Naive thymus-derived CD8-positive, alpha-beta T cell (primary cell): ENCODE results near the gene PRKAG3. TPM values are rescaled to one million over a fixed set of nuclear protein-coding genes. Genes with fewer than 3 reads are reported as not detected.
"Not testable (repeated sequence)": the region's sequence is repeated elsewhere in the genome, so short reads cannot be mapped to it uniquely, and the experiment has no call there.

Experiments
- ATAC-seq, 2 donors: fragments of 150-1000 bp; cut with Tn5 transposase in 1 of 2; sonication (Bioruptor Pico), chemical (Tn5 transposase) in 1 of 2; 1 replicate in 1 of 2; 2 replicates in 1 of 2; pipeline ENCODE4 v1.10.0; 2021; ENCODE audit warnings: mild to moderate bottlenecking in 2 of 2, moderate library complexity in 2 of 2
- POLR2A ChIA-PET: fragments of 350-600 bp; sonication (Branson Sonifier 250); formaldehyde crosslinking; loops from one replicate; lab custom pipeline; 2021; ENCODE audit warnings: antibody characterized with exemption; lab: Charles Lee
- DNase-seq, 10 donors: peaks; one replicate each; pipeline versions ENCODE4 v3.0.0 to v3.0.0-alpha.2; 2020 to 2022
- H3K27ac Mint-ChIP-seq, 10 donors: one replicate each; pipeline ENCODE4 v1.8.0; 2020 to 2022; ENCODE audit warnings: mild to moderate bottlenecking in 10 of 10, mixed read lengths in 10 of 10, moderate library complexity in 4 of 10, inconsistent platforms in 1 of 10
- H3K27me3 Mint-ChIP-seq, 5 donors: one replicate each; pipeline ENCODE4 v1.8.0; 2021 to 2022; ENCODE audit warnings: mixed read lengths in 5 of 5
- H3K36me3 Mint-ChIP-seq, 3 donors: one replicate each; pipeline ENCODE4 v1.8.0; 2020 to 2022; ENCODE audit warnings: mixed read lengths in 3 of 3, mild to moderate bottlenecking in 2 of 3, inconsistent platforms in 1 of 3
- H3K4me1 Mint-ChIP-seq, 4 donors: one replicate each; pipeline ENCODE4 v1.8.0; 2021 to 2022; ENCODE audit warnings: mixed read lengths in 4 of 4
- H3K4me3 Mint-ChIP-seq, 10 donors: one replicate each; pipeline ENCODE4 v1.8.0; 2020 to 2022; ENCODE audit warnings: mild to moderate bottlenecking in 10 of 10, mixed read lengths in 10 of 10, moderate library complexity in 6 of 10, inconsistent platforms in 1 of 10
- H3K9me3 Mint-ChIP-seq, 9 donors: one replicate each; pipeline ENCODE4 v1.8.0; 2020 to 2022; ENCODE audit warnings: mixed read lengths in 9 of 9, mild to moderate bottlenecking in 3 of 9, inconsistent platforms in 1 of 9, moderate library complexity in 1 of 9
- microRNA-seq: library from miRNA; unstranded; fragments of <30 nt; microRNA quantifications from one replicate; pipeline ENCODE4 v1.2.0, GENCODE V29; 2022; ENCODE audit warnings: borderline microRNAs expressed
- polyA plus RNA-seq, 3 donors: library from polyadenylated mRNA; unstranded; fragments of 300-500 nt; fragmentation: Illumina TruSeq; gene quantifications; one replicate each; pipeline ENCODE4 v1.2.3, GENCODE V29; 2021
- total RNA-seq, 8 experiments: library from RNA in 2 of 8; stranded (reverse) in 2 of 8; gene quantifications; one replicate each; pipeline ENCODE4 v1.2.3 and lab custom pipeline; 2021 to 2026

The PRKAG3 gene
- total and polyA plus RNA-seq, 5 experiments from 2014 or later, result not detected

GRCh38 chr2:218782528-218782844, 49.1 kb downstream of the PRKAG3 start:
- peaks cover 0 to 11% (median 7%) of the 10 kb centered on the region in 4 donors for H3K4me1 Mint-ChIP-seq
- peak overlapping the region in 2 of 10 donors; percentile 28 to 40 for H3K4me3 Mint-ChIP-seq
- POLR2A ChIA-PET, result no interaction called here
- no peak for ATAC-seq
- no peak for DNase-seq
- peaks cover 0 to 12% (median 5%) of the 10 kb centered on the region in 9 donors for H3K9me3 Mint-ChIP-seq
- peaks cover 12 to 16% (median 15%) of the 10 kb centered on the region in 3 donors for H3K36me3 Mint-ChIP-seq
- H3K27me3 Mint-ChIP-seq, result peaks cover 29 to 65% (median 52%) of the 10 kb centered on the region in 5 donors
- peak overlapping the region in 1 of 10 donors; percentile 87 for H3K27ac Mint-ChIP-seq

- no peak for DNase-seq
- POLR2A ChIA-PET, result no interaction called here
- Mint-ChIP-seq H3K36me3 (peaks cover 17 to 18% (median 18%) of the 10 kb centered on the region in 3 donors), H3K4me3 (peak within 1 kb of the TSS in 8 of 10 donors; percentile 4 to 59 (median 25)), H3K27ac (peak within 1 kb of the TSS in 2 of 10 donors; percentile 57 to 87), H3K27me3 (peaks cover 31 to 60% (median 49%) of the 10 kb centered on the region in 5 donors), H3K9me3 (peaks cover 3 to 18% (median 11%) of the 10 kb centered on the region in 9 donors), H3K4me1 (peaks cover 0 to 11% (median 7%) of the 10 kb centered on the region in 4 donors)
- no peak for ATAC-seq
Measured at GRCh38 chr2:218781691-218782527, 49.7 kb downstream of the PRKAG3 start, which contains the start of gene CYP27A1. Gene CYP27A1, plus strand, starts transcription at chr2:218782147. Its CDS starts 36 bp downstream, at chr2:218782183.

GRCh38 chr2:218780851-218781690, 50.5 kb downstream of the PRKAG3 start:
- peak overlapping the region in 8 of 10 donors; percentile 4 to 59 (median 25) for H3K4me3 Mint-ChIP-seq
- peak overlapping the region in 1 of 10 donors; percentile 11 for H3K27ac Mint-ChIP-seq
- POLR2A ChIA-PET, result no interaction called here
- DNase-seq, result no peak
- no peak for ATAC-seq
- H3K27me3 Mint-ChIP-seq, result peaks cover 31 to 62% (median 48%) of the 10 kb centered on the region in 5 donors
- H3K4me1 Mint-ChIP-seq, result peaks cover 0 to 11% (median 7%) of the 10 kb centered on the region in 4 donors
- H3K9me3 Mint-ChIP-seq, result peaks cover 5 to 26% (median 16%) of the 10 kb centered on the region in 9 donors
- peaks cover 18 to 24% (median 22%) of the 10 kb centered on the region in 3 donors for H3K36me3 Mint-ChIP-seq

- Mint-ChIP-seq H3K9me3 (peaks cover 6 to 31% (median 20%) of the 10 kb centered on the region in 9 donors), H3K36me3 (peaks cover 18 to 30% (median 24%) of the 10 kb centered on the region in 3 donors), H3K27me3 (peaks cover 31 to 66% (median 44%) of the 10 kb centered on the region in 5 donors), H3K4me3 (no peak overlapping the region), H3K27ac (no peak overlapping the region), H3K4me1 (peaks cover 0 to 11% (median 7%) of the 10 kb centered on the region in 4 donors)
- ATAC-seq, result no peak
- DNase-seq, result no peak
- POLR2A ChIA-PET, result no interaction called here
Measured at GRCh38 chr2:218780046-218780445, 51.6 kb downstream of the PRKAG3 start.

- ATAC-seq (no peak), DNase-seq (no peak)
- H3K4me3 Mint-ChIP-seq, result no peak overlapping the region
- peaks cover 0 to 9% (median 6%) of the 10 kb centered on the region in 4 donors for H3K4me1 Mint-ChIP-seq
- POLR2A ChIA-PET, result no interaction called here
- no peak overlapping the region for H3K27ac Mint-ChIP-seq
- H3K27me3 Mint-ChIP-seq, result peaks cover 22 to 48% (median 32%) of the 10 kb centered on the region in 5 donors
- peaks cover 21 to 39% (median 36%) of the 10 kb centered on the region in 3 donors for H3K36me3 Mint-ChIP-seq
- H3K9me3 Mint-ChIP-seq, result peaks cover 6 to 31% (median 20%) of the 10 kb centered on the region in 9 donors
Measured at GRCh38 chr2:218777276-218777990, 54.2 kb downstream of the PRKAG3 start.

GRCh38 chr2:218776488-218776887, 55.1 kb downstream of the PRKAG3 start:
- POLR2A ChIA-PET, result no interaction called here

GRCh38 chr2:218773881-218774280, 57.7 kb downstream of the PRKAG3 start:
- DNase-seq, result no peak
- no peak for ATAC-seq
- Mint-ChIP-seq H3K27ac (no peak overlapping the region), H3K4me1 (no peaks in the 10 kb centered on the region), H3K27me3 (peaks cover 3 to 16% (median 10%) of the 10 kb centered on the region in 5 donors), H3K4me3 (no peak overlapping the region), H3K9me3 (peaks cover 6 to 34% (median 17%) of the 10 kb centered on the region in 9 donors), H3K36me3 (peaks cover 43 to 55% (median 44%) of the 10 kb centered on the region in 3 donors)
- POLR2A ChIA-PET, result no interaction called here

More at GRCh38 chr2:218776488-218776887, 55.1 kb downstream of the PRKAG3 start:
- no peak for ATAC-seq
- Mint-ChIP-seq H3K27me3 (peaks cover 19 to 41% (median 28%) of the 10 kb centered on the region in 5 donors), H3K4me1 (peaks cover 0 to 7% (median 3%) of the 10 kb centered on the region in 4 donors), H3K27ac (no peak overlapping the region), H3K9me3 (peaks cover 6 to 34% (median 20%) of the 10 kb centered on the region in 9 donors), H3K36me3 (peaks cover 26 to 47% (median 40%) of the 10 kb centered on the region in 3 donors), H3K4me3 (no peak overlapping the region)
- DNase-seq, result no peak

- not testable (repeated sequence) for DNase-seq, H3K4me3 Mint-ChIP-seq, H3K4me1 Mint-ChIP-seq, ATAC-seq
- peaks cover 6 to 25% (median 15%) of the 10 kb centered on the region in 9 donors for H3K9me3 Mint-ChIP-seq
- POLR2A ChIA-PET, result interaction anchor here (0.6 kb wide), 1 partner anchor 535 kb away, joined by 6 read pairs; no protein-coding TSS in a partner anchor
- peaks cover 2 to 14% (median 7%) of the 10 kb centered on the region in 5 donors for H3K27me3 Mint-ChIP-seq
- peak overlapping the region in 1 of 10 donors; percentile 44 for H3K27ac Mint-ChIP-seq
- H3K36me3 Mint-ChIP-seq, result peaks cover 39 to 57% (median 41%) of the 10 kb centered on the region in 3 donors
Measured at GRCh38 chr2:218772759-218773158, 58.8 kb downstream of the PRKAG3 start.

Small RNA genes within 50 kb of the gene (microRNA-seq; reads per million reads assigned to microRNA genes)
- not detected for gene MIR9500

Other genes starting within 250 kb of the PRKAG3 start
- 1 to 10 TPM in 1 of 2 experiments, under 1 TPM in 1; 0.58 to 1.3 TPM for gene PLCD4, start 223.9 kb downstream of the PRKAG3 start, total RNA-seq
- under 1 TPM; 0.13 to 0.25 (median 0.15) TPM for gene PLCD4, start 223.9 kb downstream of the PRKAG3 start, polyA plus RNA-seq
- 10 to 100 TPM; 45.0 to 48.6 TPM for gene ZNF142, start 172.2 kb downstream of the PRKAG3 start, total RNA-seq
- gene ZNF142, start 172.2 kb downstream of the PRKAG3 start, polyA plus RNA-seq, result 10 to 100 TPM in 1 of 3 donors, 1 to 10 TPM in 2; 2.3 to 14.7 (median 5.1) TPM
- 10 to 100 TPM; 50.7 to 57.2 TPM for gene BCS1L, start 172.1 kb downstream of the PRKAG3 start, total RNA-seq
- 10 to 100 TPM; 15.4 to 21.0 (median 15.8) TPM for gene BCS1L, start 172.1 kb downstream of the PRKAG3 start, polyA plus RNA-seq
- 10 to 100 TPM; 35.8 to 39.6 TPM for gene RNF25, start 159.8 kb downstream of the PRKAG3 start, total RNA-seq
- gene RNF25, start 159.8 kb downstream of the PRKAG3 start, polyA plus RNA-seq, result 10 to 100 TPM; 17.3 to 25.2 (median 20.5) TPM
- gene STK36, start 159.7 kb downstream of the PRKAG3 start, total RNA-seq, result 10 to 100 TPM; 22.4 to 22.5 TPM
- gene STK36, start 159.7 kb downstream of the PRKAG3 start, polyA plus RNA-seq, result 1 to 10 TPM; 3.1 to 4.3 (median 3.6) TPM
- gene TTLL4, start 121.0 kb downstream of the PRKAG3 start, total RNA-seq, result 10 to 100 TPM; 20.4 to 23.1 TPM
- gene TTLL4, start 121.0 kb downstream of the PRKAG3 start, polyA plus RNA-seq, result 1 to 10 TPM; 2.2 to 5.4 (median 3.4) TPM
- under 1 TPM; 0.31 to 0.49 TPM for gene CYP27A1, start 49.7 kb downstream of the PRKAG3 start, total RNA-seq
- under 1 TPM; 0.14 to 0.53 (median 0.27) TPM for gene CYP27A1, start 49.7 kb downstream of the PRKAG3 start, polyA plus RNA-seq
- gene WNT6, start 28.0 kb upstream of the PRKAG3 start, total RNA-seq, result not detected
- under 1 TPM in 1 of 3 donors, not detected in 2; 0.08 TPM for gene WNT6, start 28.0 kb upstream of the PRKAG3 start, polyA plus RNA-seq
- gene WNT10A, start 49.0 kb upstream of the PRKAG3 start, total RNA-seq, result 1 to 10 TPM; 1.7 to 1.8 TPM
- gene WNT10A, start 49.0 kb upstream of the PRKAG3 start, polyA plus RNA-seq, result 1 to 10 TPM in 2 of 3 donors, under 1 TPM in 1; 0.53 to 1.2 (median 1.1) TPM
- gene CDK5R2, start 127.9 kb upstream of the PRKAG3 start, total RNA-seq, result not detected
- gene CDK5R2, start 127.9 kb upstream of the PRKAG3 start, polyA plus RNA-seq, result not detected
- gene FEV, start 153.4 kb upstream of the PRKAG3 start, total RNA-seq, result not detected
- not detected for gene FEV, start 153.4 kb upstream of the PRKAG3 start, polyA plus RNA-seq
- gene CRYBA2, start 161.6 kb upstream of the PRKAG3 start, total RNA-seq, result not detected
- not detected for gene CRYBA2, start 161.6 kb upstream of the PRKAG3 start, polyA plus RNA-seq
- not detected for gene CFAP65, start 209.7 kb upstream of the PRKAG3 start, total RNA-seq
- under 1 TPM in 1 of 3 donors, not detected in 2; 0.23 TPM for gene CFAP65, start 209.7 kb upstream of the PRKAG3 start, polyA plus RNA-seq
- not detected for gene IHH, start 229.1 kb upstream of the PRKAG3 start, total RNA-seq
- not detected for gene IHH, start 229.1 kb upstream of the PRKAG3 start, polyA plus RNA-seq